ENCODE measurements around the gene SUN3. TPM values are rescaled to one million over a fixed set of nuclear protein-coding genes. Genes with fewer than 3 reads are reported as not detected.

Gene SUN3
- total and polyA plus RNA-seq, 2 donors from 2014 or later = 0.54 TPM; not detected in 1

GRCh38 chr7:48074204-48074654 is 45.3 kb upstream of the SUN3 start:
- FAIRE-seq (no peak), DNase-seq (no peak)
- H3K27ac ChIP-seq (ENCODE audit: low read depth in 2 of 2, low read length in 2 of 2) = no peak overlapping the region
- no peak overlapping the region for H3K4me3 ChIP-seq (ENCODE audit: low read length in 3 of 3)
- H3K9ac ChIP-seq (ENCODE audit: low read length in 3 of 3) = no peak overlapping the region
- H3K9me3 ChIP-seq (ENCODE audit: control insufficient read depth in 2 of 3, insufficient read depth in 1 of 3, low read length in 3 of 3) = no peaks in the 10 kb centered on the region
- no peaks in the 10 kb centered on the region for H3K4me1 ChIP-seq (ENCODE audit: control insufficient read depth in 2 of 3, insufficient read depth in 2 of 3, low read depth in 1 of 3, low read length in 3 of 3)
- intact Hi-C loops (cut with DNase I) = no loop called here
- TF ChIP-seq, protein P1, sequence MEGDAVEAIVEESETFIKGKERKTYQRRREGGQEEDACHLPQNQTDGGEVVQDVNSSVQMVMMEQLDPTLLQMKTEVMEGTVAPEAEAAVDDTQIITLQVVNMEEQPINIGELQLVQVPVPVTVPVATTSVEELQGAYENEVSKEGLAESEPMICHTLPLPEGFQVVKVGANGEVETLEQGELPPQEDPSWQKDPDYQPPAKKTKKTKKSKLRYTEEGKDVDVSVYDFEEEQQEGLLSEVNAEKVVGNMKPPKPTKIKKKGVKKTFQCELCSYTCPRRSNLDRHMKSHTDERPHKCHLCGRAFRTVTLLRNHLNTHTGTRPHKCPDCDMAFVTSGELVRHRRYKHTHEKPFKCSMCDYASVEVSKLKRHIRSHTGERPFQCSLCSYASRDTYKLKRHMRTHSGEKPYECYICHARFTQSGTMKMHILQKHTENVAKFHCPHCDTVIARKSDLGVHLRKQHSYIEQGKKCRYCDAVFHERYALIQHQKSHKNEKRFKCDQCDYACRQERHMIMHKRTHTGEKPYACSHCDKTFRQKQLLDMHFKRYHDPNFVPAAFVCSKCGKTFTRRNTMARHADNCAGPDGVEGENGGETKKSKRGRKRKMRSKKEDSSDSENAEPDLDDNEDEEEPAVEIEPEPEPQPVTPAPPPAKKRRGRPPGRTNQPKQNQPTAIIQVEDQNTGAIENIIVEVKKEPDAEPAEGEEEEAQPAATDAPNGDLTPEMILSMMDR (IDR thresholded peaks at IDR 0.05; ENCODE audit: borderline replicate concordance, extremely low read depth, insufficient read depth) = no peak
- no peaks in the 10 kb centered on the region for H3K36me3 ChIP-seq (ENCODE audit: control insufficient read depth in 2 of 3, insufficient read depth in 3 of 3, low read length in 3 of 3)
- H3K27me3 ChIP-seq (ENCODE audit: control insufficient read depth, insufficient read depth, low read length) = no peaks in the 10 kb centered on the region

GRCh38 chr7:48067475-48067874 is 38.6 kb upstream of the SUN3 start:
- no peak overlapping the region for H3K27ac ChIP-seq (ENCODE audit: low read depth in 2 of 2, low read length in 2 of 2)
- no peak for FAIRE-seq

DNA sequence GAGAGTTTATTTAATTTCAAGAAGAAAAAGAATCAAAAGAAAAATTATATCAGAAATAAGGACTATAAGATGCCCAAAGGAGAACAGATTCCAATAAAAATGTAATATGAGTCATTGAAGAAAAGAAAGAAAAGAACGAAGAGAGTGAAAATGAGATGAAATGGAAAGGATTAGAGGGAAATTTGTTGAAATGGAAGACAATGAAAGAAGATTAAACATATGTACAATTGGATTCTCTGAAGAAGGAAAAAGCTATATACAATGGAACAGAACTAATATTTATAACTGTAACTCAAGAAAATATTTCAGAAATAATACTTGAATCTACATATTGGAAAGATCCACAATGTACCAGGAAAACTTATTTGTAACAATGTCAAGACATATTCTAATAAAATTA is 35.1 kb upstream of the SUN3 start:
- Histone ChIP-seq H3K9ac (ENCODE audit: low read length in 3 of 3) (no peak overlapping the region), H3K27me3 (ENCODE audit: control insufficient read depth, insufficient read depth, low read length) (no peaks in the 10 kb centered on the region), H3K27ac (ENCODE audit: low read depth in 2 of 2, low read length in 2 of 2) (no peak overlapping the region), H3K4me1 (ENCODE audit: control insufficient read depth in 2 of 3, insufficient read depth in 2 of 3, low read depth in 1 of 3, low read length in 3 of 3) (no peaks in the 10 kb centered on the region), H3K36me3 (ENCODE audit: control insufficient read depth in 2 of 3, insufficient read depth in 3 of 3, low read length in 3 of 3) (no peaks in the 10 kb centered on the region), H3K9me3 (ENCODE audit: control insufficient read depth in 2 of 3, insufficient read depth in 1 of 3, low read length in 3 of 3) (peaks cover 0 to 3% (median 0%) of the 10 kb centered on the region in 3 donors), H3K4me3 (ENCODE audit: low read length in 3 of 3) (no peak overlapping the region)
- intact Hi-C loops (cut with DNase I) = no loop called here
- DNase-seq = no peak
- FAIRE-seq = no peak
- TF ChIP-seq, protein P1 (IDR thresholded peaks at IDR 0.05; ENCODE audit: borderline replicate concordance, extremely low read depth, insufficient read depth) = no peak

More at GRCh38 chr7:48067475-48067874, 38.6 kb upstream of the SUN3 start:
- no peak for DNase-seq
- Histone ChIP-seq H3K27me3 (ENCODE audit: control insufficient read depth, insufficient read depth, low read length) (no peaks in the 10 kb centered on the region), H3K9me3 (ENCODE audit: control insufficient read depth in 2 of 3, insufficient read depth in 1 of 3, low read length in 3 of 3) (peaks cover 0 to 3% (median 0%) of the 10 kb centered on the region in 3 donors), H3K4me1 (ENCODE audit: control insufficient read depth in 2 of 3, insufficient read depth in 2 of 3, low read depth in 1 of 3, low read length in 3 of 3) (no peaks in the 10 kb centered on the region), H3K4me3 (ENCODE audit: low read length in 3 of 3) (no peak overlapping the region), H3K36me3 (ENCODE audit: control insufficient read depth in 2 of 3, insufficient read depth in 3 of 3, low read length in 3 of 3) (no peaks in the 10 kb centered on the region), H3K9ac (ENCODE audit: low read length in 3 of 3) (no peak overlapping the region)
- intact Hi-C loops (cut with DNase I) = no loop called here
- TF ChIP-seq, protein P1 (IDR thresholded peaks at IDR 0.05; ENCODE audit: borderline replicate concordance, extremely low read depth, insufficient read depth) = no peak

- no peak overlapping the region for H3K9ac ChIP-seq (ENCODE audit: low read length in 3 of 3)
- H3K27ac ChIP-seq (ENCODE audit: low read depth in 2 of 2, low read length in 2 of 2) = no peak overlapping the region
- H3K4me1 ChIP-seq (ENCODE audit: control insufficient read depth in 2 of 3, insufficient read depth in 2 of 3, low read depth in 1 of 3, low read length in 3 of 3) = no peaks in the 10 kb centered on the region
- no peak for DNase-seq
- no peaks in the 10 kb centered on the region for H3K9me3 ChIP-seq (ENCODE audit: control insufficient read depth in 2 of 3, insufficient read depth in 1 of 3, low read length in 3 of 3)
- TF ChIP-seq, protein P1 (IDR thresholded peaks at IDR 0.05; ENCODE audit: borderline replicate concordance, extremely low read depth, insufficient read depth) = no peak
- no peak overlapping the region for H3K4me3 ChIP-seq (ENCODE audit: low read length in 3 of 3)
- H3K36me3 ChIP-seq (ENCODE audit: control insufficient read depth in 2 of 3, insufficient read depth in 3 of 3, low read length in 3 of 3) = no peaks in the 10 kb centered on the region
- no peak for FAIRE-seq
- intact Hi-C loops (cut with DNase I) = no loop called here
- H3K27me3 ChIP-seq (ENCODE audit: control insufficient read depth, insufficient read depth, low read length) = no peaks in the 10 kb centered on the region
Measured at GRCh38 chr7:48059706-48060105, 30.8 kb upstream of the SUN3 start.
